ENCODE data around the gene SAMD14.

The SAMD14 gene

DNA sequence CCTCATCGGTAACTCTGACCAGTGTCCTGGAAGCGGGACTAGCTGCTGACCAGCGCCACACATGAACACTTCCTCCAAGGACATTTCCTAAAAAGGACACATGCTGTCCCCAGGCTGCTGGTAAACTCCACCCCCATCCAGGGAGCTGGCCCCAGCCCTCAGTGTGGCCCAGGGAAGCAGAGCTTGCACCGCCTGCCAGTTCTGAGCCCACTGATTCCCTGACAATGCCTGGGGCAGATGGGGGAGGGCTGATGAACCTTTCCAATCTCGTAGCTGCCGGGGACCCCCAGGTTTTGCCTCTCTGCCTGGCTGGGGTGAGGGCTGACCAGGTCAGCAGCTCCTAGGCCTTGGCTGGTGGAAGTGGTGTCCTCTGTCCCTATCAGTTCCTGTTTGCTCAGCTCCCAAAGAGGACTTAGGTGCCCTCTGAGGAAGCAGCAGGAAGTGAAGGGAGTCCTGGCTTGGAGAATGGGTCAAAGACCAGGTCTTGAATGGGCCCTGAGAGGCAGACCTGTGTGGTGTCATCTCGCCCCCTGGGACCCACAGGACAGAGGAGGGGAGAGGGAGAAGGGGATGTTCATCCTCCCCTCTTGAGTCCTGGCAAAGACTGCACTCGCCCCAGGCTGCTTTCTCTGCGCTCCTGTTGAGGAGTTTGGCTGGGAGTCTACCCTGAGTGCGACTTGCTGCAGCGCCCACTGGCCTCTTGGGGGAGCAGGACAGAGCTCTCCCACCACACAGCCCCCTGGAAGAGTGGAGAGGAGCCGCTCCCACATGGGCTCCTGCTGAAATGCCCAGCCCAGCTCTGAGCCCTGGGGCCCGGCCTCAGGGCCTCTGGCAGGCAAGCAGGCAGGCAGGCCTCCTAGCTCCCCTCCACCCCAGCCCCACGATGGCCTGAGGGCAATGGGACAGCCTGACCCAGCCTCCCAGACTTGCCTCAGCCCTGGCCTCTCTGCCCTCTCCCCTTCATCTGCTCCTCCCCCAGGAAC lies 18.0 kb downstream of the SAMD14 start:
- DNase-seq (ENCODE audit: low spot score) = no peak

DNA sequence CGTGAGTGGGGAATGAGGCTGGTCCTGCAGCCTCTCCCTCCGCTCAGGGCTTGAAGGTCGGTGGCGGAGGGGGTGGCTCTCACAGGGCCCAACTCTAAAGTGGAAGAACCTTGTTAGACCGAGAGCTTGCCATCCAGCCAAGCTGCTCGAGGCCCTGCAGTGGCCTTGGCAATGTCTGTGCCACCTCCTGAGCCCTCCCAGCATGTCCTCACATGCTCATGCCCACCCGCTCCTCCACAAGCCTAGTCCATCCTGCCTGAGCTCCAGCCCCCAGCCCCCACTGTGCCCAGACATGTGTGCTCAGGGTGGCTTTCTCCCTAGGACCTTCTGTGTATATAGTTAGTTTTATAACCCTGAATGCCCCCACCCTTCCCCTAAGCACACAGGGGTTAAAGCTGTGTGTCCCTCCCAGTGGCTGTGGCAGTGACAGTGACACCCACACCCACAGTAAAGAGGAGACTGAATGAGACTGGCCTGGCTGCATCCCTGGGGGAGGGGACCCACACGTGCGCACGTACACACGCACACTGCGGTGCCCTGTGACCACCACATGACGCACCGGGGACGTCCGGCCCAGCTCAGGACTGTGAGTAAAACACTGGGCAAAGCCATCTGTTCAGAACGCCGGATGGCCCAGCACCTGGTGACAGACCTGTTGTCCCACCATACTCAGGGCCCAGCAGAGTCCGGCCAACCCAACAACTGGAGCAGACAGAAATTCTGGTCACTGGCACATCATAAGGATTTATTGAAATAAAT lies 19.2 kb downstream of the SAMD14 start:
- DNase-seq (ENCODE audit: low spot score) = no peak

DNA sequence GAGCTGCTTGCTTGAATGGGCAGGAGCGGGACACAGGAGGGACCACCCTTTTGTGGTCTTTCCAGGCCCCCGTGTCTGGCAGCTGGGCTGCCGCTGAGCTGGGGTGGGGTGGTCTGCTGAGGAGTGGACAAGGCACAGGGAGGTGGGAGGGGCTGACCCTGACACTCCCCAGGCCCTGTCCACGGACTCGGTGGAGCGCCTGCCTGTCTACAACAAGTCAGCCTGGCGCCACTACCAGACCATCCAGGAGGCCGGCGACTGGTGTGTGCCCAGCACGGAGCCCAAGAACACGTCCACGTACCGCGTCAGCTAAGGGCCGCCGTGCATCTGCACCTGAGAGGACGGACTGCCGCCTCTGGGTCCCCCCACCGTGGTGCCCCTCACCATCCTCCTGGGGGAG lies 20.2 kb downstream of the SAMD14 start:
- no peak for DNase-seq (ENCODE audit: low spot score)

DNA sequence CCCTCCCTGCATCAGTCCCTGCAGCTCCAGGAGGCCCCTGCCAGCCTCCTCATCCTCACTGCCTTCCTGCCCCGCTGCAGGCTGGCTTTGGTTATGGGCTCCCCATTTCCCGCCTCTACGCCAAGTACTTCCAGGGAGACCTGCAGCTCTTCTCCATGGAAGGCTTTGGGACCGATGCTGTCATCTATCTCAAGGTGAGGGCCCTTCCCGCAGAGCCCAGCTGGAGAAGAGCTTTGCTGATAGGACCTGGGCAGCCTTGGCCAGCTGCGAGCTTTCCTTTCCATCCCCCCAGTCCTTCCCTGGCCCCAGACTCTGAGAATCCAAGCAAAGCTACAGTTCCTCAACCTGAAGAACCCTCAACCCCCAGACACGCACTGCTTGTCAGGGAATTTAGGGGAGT lies 20.8 kb downstream of the SAMD14 start:
- DNase-seq (ENCODE audit: low spot score) = no peak

DNA sequence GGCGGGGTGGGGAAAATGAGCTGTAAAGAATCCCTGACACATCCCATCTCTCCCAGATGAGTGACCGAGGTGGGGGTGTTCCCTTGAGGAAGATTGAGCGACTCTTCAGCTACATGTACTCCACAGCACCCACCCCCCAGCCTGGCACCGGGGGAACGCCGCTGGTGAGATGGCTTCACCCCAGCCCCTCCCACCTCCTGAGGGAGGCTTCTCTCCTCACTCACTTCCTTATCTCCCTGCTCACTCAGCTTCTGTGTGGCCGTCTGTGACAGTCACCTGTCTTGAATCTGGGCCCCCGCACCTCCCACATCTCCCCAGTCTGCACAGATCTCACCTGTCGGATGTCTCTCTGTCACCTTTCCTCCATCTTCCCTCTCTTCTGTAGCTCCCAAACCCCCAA lies 21.4 kb downstream of the SAMD14 start:
- no peak for DNase-seq (ENCODE audit: low spot score)

DNA sequence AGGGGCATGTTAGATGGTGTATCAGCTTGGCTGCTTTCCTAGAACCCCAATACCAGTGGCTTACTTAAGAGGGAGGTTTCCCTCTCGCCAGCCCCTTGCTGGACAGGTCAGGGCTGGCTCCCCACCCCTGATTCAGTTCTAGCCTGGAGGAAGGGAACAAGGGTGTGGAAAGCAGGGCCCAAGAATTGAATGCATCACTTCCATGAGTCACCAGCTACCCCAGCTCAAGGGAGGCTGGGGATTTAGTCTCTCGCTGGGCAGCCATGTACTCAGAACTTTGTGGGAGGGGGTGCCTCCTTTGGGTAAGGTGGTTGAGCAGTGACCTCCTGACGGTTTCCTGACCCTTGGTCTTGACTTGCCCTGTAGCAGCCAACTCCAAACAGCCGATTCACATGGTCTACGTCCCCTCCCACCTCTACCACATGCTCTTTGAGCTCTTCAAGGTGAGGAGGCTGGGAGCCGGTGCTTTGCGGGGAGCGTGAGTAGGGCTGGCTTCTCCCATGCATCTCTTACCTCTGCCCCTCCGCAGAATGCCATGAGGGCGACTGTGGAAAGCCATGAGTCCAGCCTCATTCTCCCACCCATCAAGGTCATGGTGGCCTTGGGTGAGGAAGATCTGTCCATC lies 22.1 kb downstream of the SAMD14 start:
- DNase-seq (ENCODE audit: low spot score) = no peak

DNA sequence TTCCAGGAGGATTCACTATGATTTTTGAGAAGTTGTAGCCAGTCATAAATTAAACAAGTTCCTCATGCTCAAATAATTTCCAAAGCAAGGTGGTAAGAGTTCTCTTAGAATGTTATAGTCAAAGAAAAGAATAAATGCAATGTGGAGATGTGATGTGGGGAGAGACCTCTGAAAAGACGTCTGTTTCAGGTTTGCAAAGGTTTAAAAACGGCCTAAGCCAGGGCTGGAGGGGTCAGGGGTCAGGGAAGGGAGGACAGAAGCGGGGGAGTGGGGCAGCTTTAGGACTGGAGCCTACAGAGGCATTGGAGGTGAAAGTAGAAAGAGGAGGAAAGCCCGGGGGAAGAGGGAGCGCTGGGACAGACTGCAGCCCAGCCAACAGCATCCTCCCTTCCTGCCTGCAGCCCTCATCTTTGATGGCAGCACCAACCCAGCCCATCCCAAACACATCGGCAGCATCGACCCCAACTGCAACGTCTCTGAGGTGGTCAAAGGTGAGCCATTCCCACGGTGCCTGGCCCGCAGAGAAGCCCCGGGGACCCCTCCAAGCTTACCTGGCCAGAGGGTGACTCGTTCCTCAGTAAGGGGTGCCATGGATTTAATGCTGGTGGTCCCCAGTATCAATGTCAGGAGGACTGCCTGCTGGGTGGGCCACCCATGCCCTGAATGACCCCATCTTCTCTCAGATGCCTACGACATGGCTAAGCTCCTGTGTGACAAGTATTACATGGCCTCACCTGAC lies 23.4 kb downstream of the SAMD14 start:
- DNase-seq (ENCODE audit: low spot score) = no peak

DNA sequence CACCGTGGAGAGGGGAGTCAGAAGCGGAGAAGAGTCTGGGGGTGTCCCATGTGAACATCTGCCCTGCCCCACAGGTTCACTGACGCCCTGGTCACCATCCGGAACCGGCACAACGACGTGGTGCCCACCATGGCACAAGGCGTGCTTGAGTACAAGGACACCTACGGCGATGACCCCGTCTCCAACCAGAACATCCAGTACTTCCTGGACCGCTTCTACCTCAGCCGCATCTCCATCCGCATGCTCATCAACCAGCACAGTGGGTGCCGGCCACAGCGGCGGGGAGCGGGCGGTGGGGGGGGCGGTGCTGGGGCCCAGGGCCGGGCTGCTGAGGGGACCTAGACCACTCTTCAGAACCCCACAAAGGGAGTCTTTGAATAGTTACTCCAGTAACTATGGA lies 24.1 kb downstream of the SAMD14 start:
- DNase-seq (ENCODE audit: low spot score) = no peak

DNA sequence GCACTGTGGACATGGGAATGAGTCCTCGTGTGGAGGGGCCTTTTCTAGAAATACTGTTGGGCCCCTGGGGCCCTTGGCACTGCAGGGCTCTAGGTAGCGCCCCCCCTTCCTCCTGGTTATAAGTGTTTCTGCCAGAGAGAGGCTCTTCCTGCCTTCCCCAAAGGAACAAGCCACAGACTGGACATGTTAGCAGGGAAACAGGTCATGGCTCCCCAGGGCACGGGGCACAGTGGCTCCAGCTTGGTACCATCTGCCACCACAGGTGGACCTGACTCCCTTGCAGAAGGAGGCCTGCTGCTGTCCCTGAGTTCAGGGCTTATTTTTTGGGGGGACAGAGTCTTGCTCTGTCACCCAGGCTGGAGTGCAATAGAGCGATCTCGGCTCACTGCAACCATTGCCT lies 26.0 kb downstream of the SAMD14 start:
- no peak for DNase-seq (ENCODE audit: low spot score)

DNA sequence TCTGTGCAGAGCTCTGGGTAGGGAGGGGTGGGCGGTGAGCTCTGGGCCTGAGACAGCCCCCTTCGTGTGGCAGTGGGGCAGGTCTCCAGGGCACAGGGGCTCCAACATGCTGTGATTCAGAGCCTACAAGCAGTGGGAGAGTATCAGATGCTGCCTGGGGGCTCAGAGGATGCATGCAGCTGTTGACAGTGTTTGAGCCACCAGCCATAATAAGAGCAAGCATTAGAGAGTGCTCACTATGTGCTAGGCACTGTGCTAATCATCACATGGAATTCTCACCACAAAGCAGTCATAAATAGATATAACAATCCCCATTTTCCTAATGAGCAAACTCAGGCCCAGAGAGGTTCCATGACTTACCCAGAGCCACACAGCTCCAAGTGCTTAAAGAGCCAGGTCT lies 26.7 kb downstream of the SAMD14 start:
- DNase-seq (ENCODE audit: low spot score) = no peak

DNA sequence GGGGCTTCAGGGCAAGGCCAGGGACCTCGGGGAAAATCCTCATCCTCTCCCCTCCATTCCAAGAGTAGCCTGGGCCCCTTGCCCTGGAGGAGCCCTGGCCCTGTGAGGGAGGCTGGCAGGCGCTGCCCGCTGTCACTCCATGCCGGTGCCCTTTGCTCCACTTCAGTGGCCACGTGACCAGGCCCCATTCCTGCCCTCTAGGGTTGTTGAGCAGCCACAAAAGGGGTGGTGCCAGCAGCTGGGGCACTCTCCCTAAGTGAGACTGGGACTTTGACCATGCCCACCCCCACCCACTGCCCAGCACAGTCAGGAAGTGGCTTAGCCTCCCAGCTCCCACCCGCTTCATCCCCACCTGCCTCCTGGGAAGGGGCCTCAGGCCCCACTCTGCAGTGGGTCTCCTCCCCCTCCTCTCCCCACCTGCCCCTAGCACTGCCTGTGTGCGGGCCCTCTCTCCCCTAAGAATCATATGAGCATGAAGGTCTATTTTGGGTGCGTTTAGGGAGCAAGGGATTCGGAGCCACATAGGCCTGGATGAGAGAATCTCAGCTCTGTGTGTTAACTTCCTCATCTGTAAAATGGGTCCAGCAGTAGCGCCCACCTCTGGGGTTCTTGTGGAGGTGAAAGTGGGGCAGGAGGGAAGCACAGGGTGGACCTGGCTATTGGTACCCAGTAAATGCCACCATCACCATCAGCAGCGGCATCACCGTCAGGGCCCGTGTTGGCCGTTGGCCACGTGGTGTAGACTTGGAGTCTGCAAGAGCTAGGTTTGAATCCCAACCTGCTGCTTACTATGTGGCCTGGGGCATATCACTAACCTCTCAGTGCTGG lies 27.6 kb downstream of the SAMD14 start:
- no peak for DNase-seq (ENCODE audit: low spot score)

DNA sequence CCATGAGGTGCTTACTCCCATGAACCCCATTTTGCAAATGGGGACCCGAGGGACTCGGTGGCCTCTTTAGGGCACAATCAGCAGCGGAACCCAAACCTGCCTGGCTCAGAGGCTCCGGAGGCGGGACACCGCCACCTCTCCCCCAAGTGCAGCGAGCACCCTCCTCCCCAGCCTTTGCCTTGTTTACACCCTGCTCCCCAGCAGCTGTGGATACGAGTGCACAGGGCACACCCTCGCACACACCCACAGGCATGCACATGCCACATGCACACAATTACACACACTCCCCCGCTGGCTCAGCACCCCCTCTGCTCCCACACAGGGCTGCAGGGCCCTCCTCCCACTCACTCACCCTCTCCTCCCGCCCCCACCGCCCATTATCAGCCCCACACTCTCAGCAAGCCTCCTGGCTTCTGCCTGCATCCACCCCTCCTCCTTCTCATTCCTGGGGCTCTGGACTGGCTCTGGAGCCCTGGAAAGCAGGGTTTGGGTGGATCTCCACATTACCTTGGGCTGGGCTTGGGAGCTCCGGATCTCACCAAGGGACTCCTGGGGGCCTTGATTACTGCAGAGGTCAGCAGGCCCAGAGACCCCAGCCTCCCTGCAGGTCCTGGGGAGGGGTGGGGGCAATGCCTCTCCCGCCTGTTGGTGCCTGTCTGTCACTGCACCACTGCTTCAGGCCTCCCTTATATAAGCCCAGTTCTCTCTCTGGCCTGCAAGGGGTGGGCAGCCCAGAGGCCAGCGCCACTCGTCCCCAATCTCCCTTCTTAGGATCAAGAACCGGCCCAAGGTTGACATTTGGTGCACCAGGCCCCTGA lies 28.4 kb downstream of the SAMD14 start:
- DNase-seq (ENCODE audit: low spot score) = no peak

DNA sequence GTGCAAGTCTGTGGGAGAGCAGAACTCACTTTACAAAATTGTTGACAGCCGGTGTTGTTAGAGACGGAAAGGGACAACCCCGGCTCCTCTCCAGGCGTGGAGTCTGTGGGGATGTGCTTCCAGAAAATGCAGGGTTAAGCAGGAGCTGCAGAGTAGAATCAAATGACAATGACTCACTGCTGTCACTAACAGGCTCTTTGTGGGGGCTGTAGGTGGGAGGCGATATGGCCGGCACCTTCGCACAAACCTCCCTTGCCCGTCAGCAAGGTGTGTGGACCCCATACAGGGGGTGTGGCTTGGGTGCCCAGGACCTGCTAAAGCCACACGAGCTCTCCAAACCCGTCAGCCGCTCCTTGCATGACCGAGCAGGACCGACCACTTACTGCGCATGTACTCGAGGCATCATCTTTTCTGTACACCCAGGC lies 29.0 kb downstream of the SAMD14 start:
- no peak for DNase-seq (ENCODE audit: low spot score)

DNA sequence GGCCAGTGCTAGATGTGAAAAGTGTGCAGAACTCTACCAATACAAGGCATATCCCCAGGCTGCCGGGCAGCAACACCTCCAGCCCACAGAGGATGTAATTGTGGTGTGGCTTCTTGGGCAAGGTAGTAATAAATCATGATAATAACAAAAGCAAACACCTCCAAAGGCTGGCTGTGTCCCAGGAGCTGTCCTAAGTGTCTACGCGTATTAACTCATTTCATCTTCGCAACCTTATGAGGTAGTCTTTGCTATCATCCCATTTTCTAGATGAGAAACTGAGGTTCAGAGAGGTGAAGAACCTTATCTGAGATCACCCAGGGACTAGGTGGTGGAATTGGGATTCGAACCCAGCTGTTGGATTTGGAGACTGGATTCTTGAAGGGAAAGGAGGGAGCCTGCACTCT lies 29.5 kb downstream of the SAMD14 start:
- no peak for DNase-seq (ENCODE audit: low spot score)

DNA sequence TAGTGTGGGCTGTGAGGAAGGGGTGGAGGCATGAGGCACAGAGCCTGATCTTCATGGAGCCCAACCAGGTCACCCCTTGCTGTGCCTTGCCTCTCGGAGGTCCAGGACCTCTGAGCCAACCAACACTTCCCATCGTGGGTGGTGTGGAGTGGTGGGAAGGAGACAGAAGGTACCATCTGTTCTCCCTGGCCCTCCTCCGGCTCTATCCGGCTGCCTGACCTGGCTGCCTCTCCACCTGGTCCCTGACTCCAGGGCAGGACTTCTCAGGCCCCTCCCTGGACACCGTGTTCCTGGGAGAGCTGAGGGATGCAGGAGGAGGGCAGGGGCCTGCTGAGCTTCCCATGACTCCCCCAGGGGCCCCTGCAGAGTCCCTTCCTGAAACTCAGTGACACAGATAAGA lies 31.0 kb downstream of the SAMD14 start:
- no peak for DNase-seq (ENCODE audit: low spot score)

DNA sequence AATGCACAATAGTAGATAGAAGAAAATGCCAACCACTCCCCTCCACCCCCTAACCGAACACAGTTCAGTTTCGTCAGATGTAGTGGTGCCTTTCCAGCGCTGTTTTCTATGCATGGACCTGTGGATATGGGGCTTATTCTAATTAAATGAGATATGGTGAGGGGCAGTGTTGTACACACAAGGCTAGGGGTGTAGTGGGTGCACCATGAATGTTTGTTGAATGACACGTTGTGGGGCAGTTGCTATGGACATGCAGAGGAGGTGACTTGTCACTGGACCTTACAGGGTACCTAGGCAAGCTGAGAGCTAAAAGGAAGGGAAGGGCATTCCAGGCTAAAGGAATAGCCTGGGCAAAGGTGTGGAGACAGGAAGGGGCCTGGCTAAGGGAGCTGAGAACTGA lies 31.4 kb downstream of the SAMD14 start:
- no peak for DNase-seq (ENCODE audit: low spot score)

DNA sequence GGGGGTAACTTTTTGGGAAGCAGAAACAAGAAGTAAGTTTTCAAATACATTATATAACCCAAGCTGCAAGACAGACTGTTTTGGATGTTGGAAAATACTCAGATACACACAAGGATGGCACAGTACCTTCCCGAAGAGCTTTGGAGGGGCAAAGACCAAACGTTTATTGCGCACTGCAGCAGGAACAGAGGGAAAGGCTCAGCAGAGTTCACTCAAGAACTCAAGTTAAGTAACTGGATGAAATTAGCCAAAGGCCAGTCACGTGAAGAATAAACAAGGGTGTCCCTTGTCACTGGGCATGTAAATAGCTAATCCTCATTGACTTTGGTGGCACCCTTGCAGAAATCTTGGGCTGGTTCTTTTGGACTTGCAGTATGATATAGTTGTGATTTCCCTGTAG lies 32.0 kb downstream of the SAMD14 start:
- DNase-seq (ENCODE audit: low spot score) = no peak

DNA sequence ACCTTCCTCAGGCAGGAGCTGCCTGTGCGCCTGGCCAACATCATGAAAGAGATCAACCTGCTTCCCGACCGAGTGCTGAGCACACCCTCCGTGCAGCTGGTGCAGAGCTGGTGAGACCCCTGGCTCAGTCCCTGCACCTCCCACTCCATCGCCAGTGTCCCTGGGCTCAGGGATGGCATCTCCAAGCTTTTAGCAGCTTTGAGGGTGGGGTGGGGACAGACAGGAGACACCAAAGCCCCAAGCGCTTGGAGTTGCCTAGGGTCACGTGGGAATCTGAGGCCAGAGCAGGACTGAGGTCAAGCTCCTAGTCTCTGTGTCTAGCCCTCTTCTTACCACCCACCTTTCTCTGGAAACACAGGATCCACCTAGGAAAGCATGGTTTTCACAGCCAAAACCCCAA lies 32.5 kb downstream of the SAMD14 start:
- no peak for DNase-seq (ENCODE audit: low spot score)

DNA sequence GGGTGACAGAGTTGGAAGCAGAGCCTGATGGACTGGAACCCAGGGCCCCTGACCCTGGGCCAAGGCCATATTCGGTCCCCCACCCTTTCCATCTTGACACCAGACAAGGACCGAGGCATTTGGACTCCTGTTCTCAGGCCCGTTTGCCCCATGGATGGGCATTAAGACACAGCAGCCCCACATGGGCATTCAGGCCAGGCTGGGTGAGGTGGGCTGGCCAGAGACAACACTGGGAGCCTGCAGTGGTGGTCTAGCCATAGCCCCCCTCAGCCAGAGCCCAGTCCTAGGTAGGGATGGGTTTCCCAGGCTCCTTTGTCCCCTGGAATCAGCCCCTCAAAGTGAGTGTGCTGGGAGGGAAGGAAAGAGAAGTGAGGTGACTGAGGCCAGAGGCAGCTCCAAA lies 33.2 kb downstream of the SAMD14 start:
- DNase-seq (ENCODE audit: low spot score) = no peak

DNA sequence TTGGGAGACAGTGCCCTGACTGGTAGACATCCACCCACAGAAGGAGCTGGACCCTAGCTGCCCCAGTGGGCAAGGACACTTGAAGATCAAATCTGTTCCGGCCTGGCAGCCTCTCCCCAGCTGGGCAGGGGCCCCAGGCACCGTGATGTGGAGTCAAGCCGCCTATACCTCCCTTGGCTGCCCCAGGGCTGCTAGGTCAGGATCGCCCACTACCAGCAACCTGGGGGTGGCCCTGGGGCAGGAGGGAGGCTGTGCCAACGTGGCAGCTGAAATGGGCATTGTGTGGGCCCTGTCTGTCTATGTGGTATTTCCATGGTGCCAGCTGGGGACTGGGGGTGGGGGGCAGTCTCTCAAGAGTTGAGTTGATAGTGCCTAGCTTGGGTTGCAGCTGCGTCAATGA lies 33.9 kb downstream of the SAMD14 start:
- no peak for DNase-seq (ENCODE audit: low spot score)

Data from CD4-positive, alpha-beta T cell treated with Interleukin-15 for 4 hours (primary cell).